Esophagus squamous epithelium (tissue), 4 donors: ENCODE measurements around the gene ARHGAP35.

Experiments
- POLR2A ChIP-seq, 4 donors: fragments of 450-650 bp; IDR thresholded peaks; one replicate each; pipeline ENCODE4 v1.6.1; 2017; ENCODE audit warnings: antibody characterized with exemption in 4 of 4, mild to moderate bottlenecking in 4 of 4, moderate library complexity in 3 of 4
- TF ChIP-seq, protein P1 (sequence below), 6 experiments: fragments of 450-650 bp in 4 of 6; fragments of 200-600 bp in 2 of 6; sonication (generic) in 2 of 6; IDR thresholded peaks; one replicate each; pipeline ENCODE4 v1.5.1; 2016 to 2019; ENCODE audit warnings: antibody characterized with exemption in 6 of 6, mild to moderate bottlenecking in 4 of 6, moderate library complexity in 4 of 6

DNA sequence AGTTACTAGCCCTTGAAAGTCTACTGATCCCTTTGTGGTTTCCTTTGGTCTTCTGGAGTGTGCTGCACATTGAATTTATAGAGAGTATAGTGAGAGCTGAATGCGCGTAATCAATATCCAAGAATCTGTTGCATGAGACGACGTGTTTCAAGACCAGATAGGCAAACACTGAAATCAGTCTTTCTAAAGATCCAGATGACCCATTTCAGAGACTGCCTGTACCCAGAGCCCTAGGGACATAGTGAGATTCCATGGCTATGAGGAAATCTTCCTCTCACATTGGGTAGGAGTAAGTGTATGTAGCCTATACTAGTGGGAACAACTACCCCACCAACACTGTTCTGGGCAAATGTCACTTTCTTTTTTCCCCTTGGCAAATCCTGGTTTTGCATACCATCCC, 48.6 kb downstream of the ARHGAP35 start:
- TF ChIP-seq, protein P1, sequence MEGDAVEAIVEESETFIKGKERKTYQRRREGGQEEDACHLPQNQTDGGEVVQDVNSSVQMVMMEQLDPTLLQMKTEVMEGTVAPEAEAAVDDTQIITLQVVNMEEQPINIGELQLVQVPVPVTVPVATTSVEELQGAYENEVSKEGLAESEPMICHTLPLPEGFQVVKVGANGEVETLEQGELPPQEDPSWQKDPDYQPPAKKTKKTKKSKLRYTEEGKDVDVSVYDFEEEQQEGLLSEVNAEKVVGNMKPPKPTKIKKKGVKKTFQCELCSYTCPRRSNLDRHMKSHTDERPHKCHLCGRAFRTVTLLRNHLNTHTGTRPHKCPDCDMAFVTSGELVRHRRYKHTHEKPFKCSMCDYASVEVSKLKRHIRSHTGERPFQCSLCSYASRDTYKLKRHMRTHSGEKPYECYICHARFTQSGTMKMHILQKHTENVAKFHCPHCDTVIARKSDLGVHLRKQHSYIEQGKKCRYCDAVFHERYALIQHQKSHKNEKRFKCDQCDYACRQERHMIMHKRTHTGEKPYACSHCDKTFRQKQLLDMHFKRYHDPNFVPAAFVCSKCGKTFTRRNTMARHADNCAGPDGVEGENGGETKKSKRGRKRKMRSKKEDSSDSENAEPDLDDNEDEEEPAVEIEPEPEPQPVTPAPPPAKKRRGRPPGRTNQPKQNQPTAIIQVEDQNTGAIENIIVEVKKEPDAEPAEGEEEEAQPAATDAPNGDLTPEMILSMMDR (IDR thresholded peaks at IDR 0.05), result no peak
- TF ChIP-seq POLR2A (IDR thresholded peaks at IDR 0.05), result no peak
